AG10803 (cell line): ENCODE measurements around the gene ANKS1B.

Source experiments
- DNase-seq: peaks from one replicate; pipeline ENCODE4 v3.0.0; 2010; ENCODE audit warnings: low read depth
- H3K4me3 ChIP-seq: 2 replicates; pipeline ENCODE4 v1.5.1; 2011; ENCODE audit warnings: mild to moderate bottlenecking, low read length, control low read depth
- TF ChIP-seq, protein P1 (sequence below): conservative IDR thresholded peaks from 2 replicates; pipeline ENCODE4 v1.5.1; 2011; ENCODE audit warnings: mild to moderate bottlenecking, low read length, control low read depth, inconsistent platforms

The ANKS1B gene

DNA sequence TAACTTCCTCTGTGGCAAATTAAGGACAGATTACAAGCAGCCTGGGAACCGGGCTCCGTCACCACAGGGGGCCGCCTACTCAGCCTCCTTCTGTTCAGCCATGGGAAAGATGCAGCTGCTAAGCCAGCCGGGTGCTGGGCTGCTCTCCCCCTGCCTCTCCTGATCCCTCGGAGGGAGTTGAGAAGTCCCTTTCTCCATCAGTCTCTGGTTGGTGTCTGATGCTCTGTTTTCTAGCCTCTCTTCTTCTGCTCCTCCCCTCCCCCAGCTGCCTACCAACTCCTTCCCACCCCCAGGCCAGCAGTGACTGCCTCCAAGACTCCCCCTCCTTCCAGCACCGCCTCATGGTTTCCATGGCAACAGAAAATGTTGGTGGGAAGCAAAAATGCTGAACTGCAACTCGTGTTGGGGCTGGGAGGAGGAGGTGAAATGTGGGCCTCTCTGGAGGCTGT is 853.0 kb downstream of the ANKS1B start:
- DNase-seq, result no peak
- TF ChIP-seq, protein P1, sequence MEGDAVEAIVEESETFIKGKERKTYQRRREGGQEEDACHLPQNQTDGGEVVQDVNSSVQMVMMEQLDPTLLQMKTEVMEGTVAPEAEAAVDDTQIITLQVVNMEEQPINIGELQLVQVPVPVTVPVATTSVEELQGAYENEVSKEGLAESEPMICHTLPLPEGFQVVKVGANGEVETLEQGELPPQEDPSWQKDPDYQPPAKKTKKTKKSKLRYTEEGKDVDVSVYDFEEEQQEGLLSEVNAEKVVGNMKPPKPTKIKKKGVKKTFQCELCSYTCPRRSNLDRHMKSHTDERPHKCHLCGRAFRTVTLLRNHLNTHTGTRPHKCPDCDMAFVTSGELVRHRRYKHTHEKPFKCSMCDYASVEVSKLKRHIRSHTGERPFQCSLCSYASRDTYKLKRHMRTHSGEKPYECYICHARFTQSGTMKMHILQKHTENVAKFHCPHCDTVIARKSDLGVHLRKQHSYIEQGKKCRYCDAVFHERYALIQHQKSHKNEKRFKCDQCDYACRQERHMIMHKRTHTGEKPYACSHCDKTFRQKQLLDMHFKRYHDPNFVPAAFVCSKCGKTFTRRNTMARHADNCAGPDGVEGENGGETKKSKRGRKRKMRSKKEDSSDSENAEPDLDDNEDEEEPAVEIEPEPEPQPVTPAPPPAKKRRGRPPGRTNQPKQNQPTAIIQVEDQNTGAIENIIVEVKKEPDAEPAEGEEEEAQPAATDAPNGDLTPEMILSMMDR, result no peak
- no peak overlapping the region for H3K4me3 ChIP-seq

DNA sequence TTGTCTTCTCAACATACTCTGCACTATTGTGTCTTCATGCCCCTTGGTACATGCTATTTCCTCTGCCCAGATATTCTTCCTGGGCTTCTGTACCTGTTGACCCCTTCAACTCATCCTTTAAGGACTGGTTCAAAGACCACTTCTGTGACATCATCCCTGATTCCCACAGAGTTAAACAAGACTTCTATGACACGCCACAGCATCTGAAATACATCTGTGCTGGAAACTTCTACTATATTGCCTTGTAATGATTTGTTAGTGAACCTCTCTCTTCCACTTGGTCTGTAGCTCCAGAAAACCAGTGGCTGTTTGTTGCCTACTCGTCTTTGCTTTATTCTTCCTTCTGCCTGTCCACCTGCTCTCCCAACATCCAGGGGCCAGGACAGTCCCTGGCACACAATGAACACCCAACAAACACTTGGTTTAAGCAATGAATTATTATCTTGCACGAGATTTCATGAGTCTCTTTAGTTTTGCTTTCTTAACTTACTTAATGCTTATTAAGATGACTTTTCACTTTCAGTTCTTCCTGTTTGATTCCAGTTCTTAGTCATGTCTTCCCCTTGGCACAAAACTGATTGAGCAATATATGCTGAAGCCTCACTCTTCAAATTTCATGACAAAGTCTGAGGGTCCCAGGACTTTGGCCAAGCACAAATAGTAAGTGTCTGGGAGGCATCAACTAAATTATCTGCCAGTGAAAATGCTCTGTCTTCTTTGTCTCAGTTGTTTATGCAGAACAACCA is 853.8 kb downstream of the ANKS1B start:
- no peak overlapping the region for H3K4me3 ChIP-seq
- TF ChIP-seq, protein P1, result no peak
- DNase-seq, result no peak

DNA sequence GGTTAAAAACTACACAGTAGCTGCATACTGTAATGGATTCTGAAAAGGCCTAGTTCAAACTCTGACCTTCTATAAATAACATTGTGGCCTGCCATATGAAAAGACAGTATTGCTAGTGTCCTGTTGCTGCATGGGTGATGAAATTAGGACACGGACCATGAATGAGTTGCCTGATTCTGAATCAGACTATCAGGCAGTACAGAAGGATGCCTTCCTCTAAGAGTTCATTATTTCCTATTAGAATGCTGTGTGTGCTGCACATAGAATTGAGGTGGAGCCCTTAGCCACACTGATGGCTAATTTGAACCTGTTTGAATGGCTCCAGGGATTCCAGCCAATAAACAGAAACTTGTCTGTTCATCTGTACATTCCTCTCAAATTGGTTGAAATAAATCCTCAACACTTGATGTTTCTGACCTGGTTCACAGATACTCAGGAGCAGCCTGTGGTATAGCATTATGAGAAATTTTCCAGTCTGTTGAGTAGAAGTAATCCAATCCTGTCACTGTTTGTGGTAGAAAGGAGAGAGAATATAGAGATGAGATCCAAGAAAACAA is 856.4 kb downstream of the ANKS1B start:
- TF ChIP-seq, protein P1, result no peak
- no peak for DNase-seq
- no peak overlapping the region for H3K4me3 ChIP-seq

DNA sequence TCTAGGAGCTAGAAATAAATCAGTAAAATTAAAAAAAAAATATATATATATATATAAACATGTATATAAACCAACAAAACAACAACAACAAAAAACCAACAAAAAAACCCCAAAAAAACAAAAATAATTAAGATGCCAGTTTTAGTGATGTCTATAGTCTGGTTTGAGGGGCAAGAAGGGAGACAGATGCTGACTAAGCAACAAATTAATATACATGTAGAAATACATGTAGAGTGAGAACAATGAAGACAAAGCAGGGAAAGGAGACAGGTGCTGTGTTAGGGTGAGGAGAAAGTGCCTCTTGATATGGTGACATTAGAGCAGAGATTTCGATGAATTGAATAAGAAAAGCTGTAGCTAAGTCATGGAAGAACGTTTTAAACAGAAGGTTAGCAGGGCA is 861.8 kb downstream of the ANKS1B start:
- TF ChIP-seq, protein P1, result no peak
- DNase-seq, result no peak

DNA sequence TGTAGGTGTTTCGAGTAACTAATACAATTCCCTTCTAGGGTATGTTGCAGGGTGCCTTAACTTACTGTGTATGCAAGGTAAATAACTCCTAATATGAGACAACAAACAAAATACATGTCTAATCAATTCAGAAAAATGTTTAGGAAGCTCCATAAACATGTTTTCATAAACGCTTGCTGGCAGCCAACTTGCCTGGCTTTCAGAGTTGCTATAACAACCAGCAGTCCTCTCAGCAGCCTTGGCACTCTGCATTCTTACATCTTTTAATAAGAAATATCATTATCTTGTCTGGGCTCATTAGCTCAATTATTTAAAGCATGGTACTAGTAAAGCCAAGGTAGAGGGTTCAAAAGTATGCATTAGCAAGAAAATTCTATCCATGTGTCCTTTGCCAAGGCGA is 862.2 kb downstream of the ANKS1B start:
- DNase-seq, result no peak
- TF ChIP-seq, protein P1, result no peak
- no peak overlapping the region for H3K4me3 ChIP-seq

More for the DNA sequence above, 861.8 kb downstream of the ANKS1B start:
- H3K4me3 ChIP-seq, result no peak overlapping the region

DNA sequence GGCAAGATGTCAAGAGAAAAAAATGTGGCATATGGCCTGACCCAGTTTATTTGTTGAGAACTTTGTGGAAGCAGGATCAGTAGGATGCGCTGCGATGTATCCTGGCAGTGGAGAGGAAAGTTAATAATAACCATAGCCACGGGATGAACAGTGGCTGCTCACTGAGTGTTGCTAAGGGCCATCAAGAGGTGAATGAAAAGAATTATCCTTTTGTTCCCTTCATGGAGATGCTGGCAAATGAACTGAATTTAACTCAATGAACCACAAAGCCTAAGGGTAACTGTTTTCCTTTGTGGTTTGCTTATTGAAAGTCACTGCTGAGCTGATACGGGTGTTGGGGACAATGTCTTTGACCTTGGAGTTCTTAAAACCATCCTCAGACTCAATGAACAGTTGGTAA is 863.2 kb downstream of the ANKS1B start:
- TF ChIP-seq, protein P1, result no peak
- DNase-seq, result no peak
- H3K4me3 ChIP-seq, result no peak overlapping the region

DNA sequence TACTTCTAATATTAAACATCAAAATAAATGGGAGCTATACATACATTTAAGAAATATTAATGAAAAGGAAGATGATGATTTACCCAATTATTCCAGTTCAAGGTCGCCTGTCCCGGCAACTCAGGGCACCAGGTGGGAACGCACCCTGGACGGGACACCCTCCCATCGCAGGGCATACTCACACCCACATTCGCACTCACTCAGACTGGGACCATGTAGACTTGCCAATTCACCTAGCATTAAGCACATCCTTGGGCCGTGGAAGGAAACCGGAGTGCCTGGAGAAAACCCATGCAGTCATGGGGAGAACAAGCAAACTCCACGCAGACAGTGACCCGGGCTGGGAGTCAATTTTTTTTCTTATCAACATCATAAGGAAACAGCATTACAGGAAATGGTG is 864.8 kb downstream of the ANKS1B start:
- TF ChIP-seq, protein P1, result no peak
- no peak overlapping the region for H3K4me3 ChIP-seq
- no peak for DNase-seq
